ENCODE results near the gene SMIM20. TPM values are rescaled to one million over a fixed set of nuclear protein-coding genes. Genes with fewer than 3 reads are reported as not detected.

The SMIM20 gene
- total RNA-seq, 1 donor, result 46.0 TPM

- no peak for DNase-seq (ENCODE audit: low read depth)
- no peak for TF ChIP-seq CTCF (IDR thresholded peaks at IDR 0.05; ENCODE audit: insufficient read depth, low read length)
- no peak overlapping the region for H3K4me3 ChIP-seq (ENCODE audit: low read depth, low read length)
Observed at GRCh38 chr4:25926462-25926861, 12.4 kb downstream of the SMIM20 start.

DNA sequence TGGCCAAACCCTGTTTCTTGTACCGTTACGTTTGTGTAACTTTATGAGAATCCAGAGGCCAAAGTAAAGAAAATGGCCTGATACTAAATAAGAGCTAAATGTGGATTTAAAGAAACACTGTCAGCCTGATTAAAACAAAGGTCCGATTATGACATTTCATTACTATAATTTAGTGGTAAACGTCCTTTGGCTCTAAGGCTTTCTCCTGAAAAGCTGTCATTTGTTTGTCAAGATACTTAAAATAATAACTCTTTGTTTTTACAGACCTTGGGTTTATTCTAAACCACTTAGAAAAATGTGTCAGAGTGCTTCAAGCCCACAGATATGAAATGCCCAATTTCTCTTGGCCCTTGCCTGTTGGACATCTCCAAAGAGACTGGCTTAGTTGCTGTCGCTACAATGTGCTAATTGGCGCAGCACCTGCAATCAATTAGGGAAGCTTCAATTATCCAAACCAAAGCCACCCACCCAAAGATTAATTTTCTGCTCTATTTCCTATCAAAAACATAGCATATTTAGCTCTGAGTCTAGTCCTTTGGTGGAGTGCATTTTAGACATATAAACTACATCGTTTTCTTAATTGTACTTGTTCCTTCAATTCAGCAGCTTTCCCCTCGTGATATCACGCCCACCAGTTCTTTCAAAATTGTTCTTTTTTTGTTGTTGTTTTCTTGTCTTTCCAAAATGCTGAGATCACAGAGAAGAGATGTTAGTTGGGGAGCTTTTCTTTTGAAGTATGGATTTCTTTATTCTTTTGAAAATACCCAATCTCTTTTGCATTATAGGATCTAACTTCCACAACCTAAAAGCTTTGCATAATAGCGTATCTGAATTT lies 13.6 kb downstream of the SMIM20 start:
- no peak overlapping the region for H3K4me3 ChIP-seq (ENCODE audit: low read depth, low read length)
- TF ChIP-seq CTCF (IDR thresholded peaks at IDR 0.05; ENCODE audit: insufficient read depth, low read length), result no peak
- no peak for DNase-seq (ENCODE audit: low read depth)

GRCh38 chr4:25928379-25929297 lies 14.6 kb downstream of the SMIM20 start:
- DNase-seq (ENCODE audit: low read depth), result peak; percentile 70
- TF ChIP-seq CTCF (IDR thresholded peaks at IDR 0.05; ENCODE audit: insufficient read depth, low read length), result no peak
- no peak overlapping the region for H3K4me3 ChIP-seq (ENCODE audit: low read depth, low read length)

- H3K4me3 ChIP-seq (ENCODE audit: low read depth, low read length), result no peak overlapping the region
- no peak for DNase-seq (ENCODE audit: low read depth)
- no peak for TF ChIP-seq CTCF (IDR thresholded peaks at IDR 0.05; ENCODE audit: insufficient read depth, low read length)
Observed at GRCh38 chr4:25929298-25929686, 15.3 kb downstream of the SMIM20 start.

DNA sequence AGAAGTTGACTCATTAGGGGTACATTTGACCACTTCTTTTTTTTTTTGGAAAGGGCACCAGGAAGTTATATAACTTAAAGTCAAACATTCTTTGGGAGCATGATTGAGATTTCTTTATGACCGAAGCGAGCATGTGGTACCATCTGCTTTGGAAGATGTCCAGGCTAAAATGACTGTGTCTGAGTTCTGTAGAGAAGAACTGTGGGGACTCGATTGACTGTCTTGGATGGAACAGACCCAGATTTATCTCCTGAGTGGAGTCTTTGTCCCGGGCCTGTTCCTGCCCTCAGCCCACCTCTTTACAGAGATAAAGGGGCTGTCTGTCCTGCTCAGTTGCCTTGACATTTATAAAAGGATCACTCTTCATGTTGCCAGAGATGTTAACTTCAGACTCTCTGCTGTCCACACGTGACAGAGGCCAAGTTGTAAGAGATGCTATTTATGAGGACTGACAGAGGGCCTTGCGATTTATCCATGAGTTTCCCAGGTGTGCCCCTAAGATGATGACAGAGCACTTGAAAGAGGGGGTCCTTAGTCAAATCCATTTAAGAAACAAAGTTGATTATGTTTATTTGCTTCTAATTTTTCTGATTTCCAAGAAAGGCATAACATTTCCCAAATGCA lies 16.8 kb downstream of the SMIM20 start:
- TF ChIP-seq CTCF (IDR thresholded peaks at IDR 0.05; ENCODE audit: insufficient read depth, low read length), result no peak
- no peak overlapping the region for H3K4me3 ChIP-seq (ENCODE audit: low read depth, low read length)
- no peak for DNase-seq (ENCODE audit: low read depth)

GRCh38 chr4:25936696-25937095 lies 22.7 kb downstream of the SMIM20 start:
- no peak for DNase-seq (ENCODE audit: low read depth)
- no peak for TF ChIP-seq CTCF (IDR thresholded peaks at IDR 0.05; ENCODE audit: insufficient read depth, low read length)
- H3K4me3 ChIP-seq (ENCODE audit: low read depth, low read length), result no peak overlapping the region

Data from fibroblast of the aortic adventitia (primary cell).